Fibroblast of skin of back (primary cell): ENCODE results near the gene POU2AF1. TPM values are rescaled to one million over a fixed set of nuclear protein-coding genes. Genes with fewer than 3 reads are reported as not detected.

ENCODE experiments used
- DNase-seq: peaks from one replicate; pipeline ENCODE4 v3.0.0-alpha.2; 2013
- polyA plus RNA-seq, 2 experiments: library from polyadenylated mRNA; unstranded; fragments of 120-200 nt; gene quantifications; one replicate each; pipeline ENCODE4 v1.2.1, GENCODE V29; 2013; ENCODE audit not compliant: insufficient read length in 2 of 2

POU2AF1 gene
- polyA plus RNA-seq (2013, experiment 1 of 2; ENCODE audit: insufficient read length), result not detected
- not detected for polyA plus RNA-seq (2013, experiment 2 of 2; ENCODE audit: insufficient read length)

DNA sequence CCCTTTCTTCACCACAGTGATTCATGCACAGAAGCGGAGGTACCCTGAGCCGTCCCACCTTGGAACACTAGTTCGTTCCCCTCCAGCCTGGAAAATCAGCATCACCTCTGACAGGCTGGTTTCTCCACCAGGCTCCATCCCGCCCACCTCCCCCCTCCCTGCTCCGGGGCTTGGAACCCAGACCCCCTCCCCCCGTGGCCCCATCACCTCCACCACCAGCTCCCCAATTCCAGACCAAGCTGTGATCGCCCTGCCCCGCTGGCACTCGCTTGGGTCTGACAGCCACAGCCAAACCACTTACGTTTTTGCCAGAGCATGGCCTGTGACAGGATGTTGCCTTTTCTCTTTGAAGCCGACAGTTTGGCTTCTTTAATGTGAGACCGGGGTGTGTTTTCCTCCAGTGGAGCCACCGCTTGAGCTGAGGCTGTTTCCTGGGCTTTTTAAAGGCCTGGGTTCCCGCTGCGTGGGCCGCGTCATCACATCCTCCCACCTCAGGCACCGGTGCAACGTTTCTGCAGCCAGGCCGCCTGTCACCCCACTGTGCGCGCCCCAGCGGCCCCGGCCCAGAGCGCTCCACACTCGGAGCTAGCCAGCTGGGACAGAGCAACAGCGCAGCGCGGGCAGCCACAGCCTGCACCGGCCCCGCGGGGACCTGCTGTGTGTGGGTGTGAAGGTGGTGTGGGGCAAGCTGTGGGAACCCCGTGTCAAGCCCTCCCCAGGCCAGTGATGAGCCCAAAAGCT, at the start of gene POU2AF1:
Gene POU2AF1, minus strand, starts transcription at position 415 of the 741 bp plus-strand sequence. Its CDS starts 98 bp downstream, at position 317.
- peak; percentile 12 for DNase-seq

GRCh38 chr11:111428113-111428876, 49.2 kb upstream of the POU2AF1 start:
- no peak for DNase-seq

DNA sequence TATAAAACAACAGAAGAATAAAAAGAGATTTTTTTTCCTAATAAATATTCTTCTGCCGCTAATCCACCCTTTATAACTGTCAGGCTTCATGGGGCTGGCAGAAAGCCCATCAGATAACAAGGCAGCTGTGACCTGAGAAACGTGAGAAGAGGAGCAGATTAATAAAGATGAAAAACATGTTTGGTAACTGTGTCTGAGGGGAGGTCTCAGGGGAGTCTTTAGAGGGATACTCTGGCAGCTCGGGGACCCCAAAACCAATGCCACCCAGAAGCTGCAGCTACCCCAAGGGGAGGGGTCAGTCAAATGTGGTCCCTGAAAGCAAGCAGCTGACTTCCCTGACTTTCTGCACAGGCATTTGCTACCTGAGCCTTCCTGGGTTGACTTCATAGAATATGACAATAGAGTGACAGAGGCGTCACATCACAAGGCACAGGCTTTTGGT, 48.4 kb upstream of the POU2AF1 start:
- DNase-seq, result peak; percentile 13

GRCh38 chr11:111426617-111427016, 47.5 kb upstream of the POU2AF1 start:
- DNase-seq, result no peak

GRCh38 chr11:111423250-111423615, 44.2 kb upstream of the POU2AF1 start:
- DNase-seq, result no peak

- DNase-seq, result no peak
Observed at GRCh38 chr11:111422494-111423249, 43.6 kb upstream of the POU2AF1 start.

- DNase-seq, result no peak
Observed at GRCh38 chr11:111421251-111421650, 42.2 kb upstream of the POU2AF1 start.

DNA sequence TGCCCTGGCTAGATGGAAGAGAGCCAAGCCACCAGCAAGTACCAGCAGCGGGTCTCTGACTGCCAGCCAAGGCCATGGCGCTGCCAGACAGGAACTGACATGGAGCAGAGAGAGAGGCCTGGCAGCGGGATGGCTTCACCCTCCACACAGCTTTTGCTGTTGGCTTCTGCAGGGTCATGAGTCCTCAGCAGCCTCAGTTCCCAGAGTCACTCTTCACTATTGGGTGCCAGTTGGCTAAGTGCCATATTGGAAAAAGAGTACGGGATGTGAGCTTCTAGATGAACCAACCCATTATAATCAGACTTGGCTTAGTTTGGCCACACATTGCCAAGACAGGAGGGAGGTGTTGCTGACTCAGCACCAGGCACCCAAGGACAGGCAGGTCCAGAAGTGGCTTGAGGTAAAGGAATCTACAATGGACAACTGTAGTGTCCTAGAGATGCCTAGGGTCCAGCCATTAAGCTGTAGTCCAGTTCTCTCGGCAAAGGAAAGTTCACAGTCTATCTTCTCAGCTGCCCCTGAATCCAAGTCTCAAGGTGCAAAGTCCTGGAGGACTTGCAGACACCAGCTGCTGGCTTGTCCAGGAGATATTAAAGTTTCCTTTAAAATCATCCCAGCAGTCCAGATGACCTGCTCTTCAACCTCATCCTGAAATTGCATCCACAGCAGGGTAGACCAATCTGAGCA, 40.7 kb upstream of the POU2AF1 start:
- DNase-seq, result no peak

DNA sequence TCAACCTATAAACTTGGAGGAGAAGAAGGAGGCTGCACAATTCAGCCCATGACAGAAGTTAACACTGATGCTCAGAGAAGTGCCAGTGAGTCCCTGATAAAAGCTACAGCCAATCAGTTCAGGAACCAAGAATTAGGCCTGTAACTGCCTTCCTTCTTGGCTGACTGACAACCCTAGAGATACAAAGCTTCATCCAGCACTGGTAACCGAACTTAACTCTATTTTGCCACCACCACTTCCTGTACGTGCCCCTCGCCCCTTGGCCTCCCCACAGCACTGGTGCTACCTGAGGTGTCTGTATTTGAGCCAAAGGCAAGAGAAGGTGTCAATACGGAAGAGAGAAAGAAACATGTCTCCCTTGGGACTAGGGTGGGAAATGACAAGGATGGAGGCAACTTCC, 40.1 kb upstream of the POU2AF1 start:
- no peak for DNase-seq

- no peak for DNase-seq
Observed at GRCh38 chr11:111418436-111418787, 39.3 kb upstream of the POU2AF1 start.

DNA sequence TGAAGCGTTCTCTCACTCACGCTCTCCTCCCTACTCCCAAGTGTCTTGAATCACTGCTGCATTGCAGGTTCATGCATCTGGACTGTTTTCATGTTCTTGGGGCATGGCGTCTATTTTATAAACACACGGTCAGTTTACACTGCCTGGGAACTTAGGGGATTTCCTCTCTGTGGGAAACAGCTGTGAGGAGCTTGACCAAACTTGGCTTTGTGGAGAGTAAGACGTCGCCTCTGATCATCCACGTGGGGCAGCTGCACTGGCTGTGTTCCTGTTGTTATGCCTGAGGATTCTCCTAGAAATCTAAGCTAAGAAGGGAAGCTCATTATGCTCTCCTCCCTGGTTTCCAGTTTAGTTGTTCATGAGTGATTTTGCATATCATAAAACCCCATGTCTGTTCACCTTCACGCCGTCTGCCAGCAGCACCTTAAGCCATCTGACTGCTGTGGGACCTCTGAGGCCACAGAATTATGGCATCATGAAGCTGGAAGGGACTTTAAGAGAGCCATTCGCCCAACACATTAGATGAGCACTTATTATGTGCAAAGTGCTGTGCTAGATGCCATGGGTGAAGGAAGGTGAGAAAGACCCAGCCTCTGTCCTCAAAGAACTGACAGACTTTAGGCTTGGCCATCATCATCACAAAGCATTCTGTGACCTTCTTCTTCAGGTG, 38.8 kb upstream of the POU2AF1 start:
- DNase-seq, result no peak

DNA sequence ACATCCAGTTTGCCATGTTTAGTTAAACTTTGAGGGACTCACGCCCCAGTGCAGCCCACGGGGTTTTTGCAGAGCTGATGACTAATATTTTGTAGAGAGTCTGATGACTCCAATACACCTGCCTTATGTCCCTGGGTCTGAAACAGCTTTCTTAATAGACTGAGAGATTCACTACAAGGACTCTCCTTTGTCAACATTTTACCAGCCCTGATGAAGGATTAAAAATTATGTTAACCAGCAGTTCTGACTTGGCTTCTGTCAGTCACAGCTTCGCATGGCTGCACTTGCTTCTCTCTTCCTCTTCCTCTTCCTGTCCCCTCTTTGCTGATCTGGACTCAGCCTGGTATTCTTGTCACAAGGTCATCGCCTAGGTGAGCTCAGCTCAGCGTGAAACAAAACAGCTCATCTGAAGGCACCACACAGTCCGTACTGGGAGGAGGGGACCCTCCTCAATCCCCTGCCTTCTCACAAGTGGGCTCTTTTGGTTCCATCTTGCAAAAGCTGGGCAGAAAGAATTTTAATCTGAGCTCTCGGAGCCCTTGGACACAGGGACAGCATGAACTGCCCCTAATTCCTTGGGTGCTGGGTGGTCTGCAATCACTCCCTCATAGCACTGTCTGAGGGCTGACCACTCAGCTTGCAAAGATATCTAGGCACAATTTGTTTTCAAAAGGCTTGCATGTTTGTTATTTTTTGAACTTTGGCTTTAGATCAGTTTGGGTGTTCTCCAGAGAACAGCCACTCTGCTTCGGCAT, 38.1 kb upstream of the POU2AF1 start:
- DNase-seq, result no peak

DNA sequence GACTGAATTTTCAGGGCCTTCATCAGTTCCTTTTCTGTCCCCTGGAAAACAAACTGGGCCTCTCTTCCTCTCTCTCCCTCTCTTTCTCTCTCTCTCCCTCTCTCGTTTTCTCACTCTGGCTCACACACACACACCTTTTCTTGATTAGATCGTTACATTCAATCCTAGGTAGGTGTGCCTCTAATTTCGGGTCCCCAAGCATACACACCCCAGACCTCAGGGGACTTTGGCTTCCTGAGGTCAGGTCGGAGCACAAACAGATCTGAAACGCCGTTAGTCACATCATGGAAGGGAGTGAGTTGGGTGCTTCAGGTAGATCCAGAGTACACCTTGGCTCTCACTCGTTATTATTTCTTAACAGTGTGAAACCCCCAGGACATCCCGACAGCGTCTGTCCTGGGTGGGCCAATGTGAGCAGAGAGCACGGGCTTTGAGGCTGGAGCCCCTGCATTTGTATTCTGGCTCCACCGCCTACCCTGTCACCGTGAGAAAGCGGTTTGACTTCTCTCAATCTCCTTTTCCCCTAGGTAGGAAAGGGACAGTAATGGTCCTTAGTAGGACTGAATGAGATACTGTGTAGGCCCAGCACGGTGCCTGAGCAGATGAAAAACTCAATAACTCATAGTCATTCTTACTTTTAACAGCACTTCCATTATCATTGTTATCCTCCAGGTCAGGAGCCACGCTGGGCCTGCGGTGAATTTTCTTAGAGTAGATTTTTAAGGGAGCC, 37.3 kb upstream of the POU2AF1 start:
- DNase-seq, result no peak

DNA sequence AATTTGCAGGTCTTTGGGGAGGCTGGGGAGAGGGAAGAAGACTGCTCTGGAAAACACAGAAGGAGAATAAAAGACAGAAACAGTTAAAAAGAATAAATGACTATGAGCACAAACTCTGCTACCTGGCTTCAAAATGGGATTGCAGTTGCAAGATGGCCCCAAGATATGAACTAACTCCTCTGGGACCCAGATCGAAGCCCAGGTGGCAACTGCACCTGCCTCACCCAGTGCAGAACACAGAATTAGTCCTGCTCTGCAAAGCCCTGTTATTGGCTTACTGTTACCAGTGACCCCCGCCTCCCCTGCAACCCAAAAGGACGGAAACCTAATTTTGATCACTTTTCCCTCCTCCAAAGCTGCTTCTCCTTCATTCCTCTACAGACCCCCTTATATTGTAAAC, 35.9 kb upstream of the POU2AF1 start:
- DNase-seq, result no peak

DNA sequence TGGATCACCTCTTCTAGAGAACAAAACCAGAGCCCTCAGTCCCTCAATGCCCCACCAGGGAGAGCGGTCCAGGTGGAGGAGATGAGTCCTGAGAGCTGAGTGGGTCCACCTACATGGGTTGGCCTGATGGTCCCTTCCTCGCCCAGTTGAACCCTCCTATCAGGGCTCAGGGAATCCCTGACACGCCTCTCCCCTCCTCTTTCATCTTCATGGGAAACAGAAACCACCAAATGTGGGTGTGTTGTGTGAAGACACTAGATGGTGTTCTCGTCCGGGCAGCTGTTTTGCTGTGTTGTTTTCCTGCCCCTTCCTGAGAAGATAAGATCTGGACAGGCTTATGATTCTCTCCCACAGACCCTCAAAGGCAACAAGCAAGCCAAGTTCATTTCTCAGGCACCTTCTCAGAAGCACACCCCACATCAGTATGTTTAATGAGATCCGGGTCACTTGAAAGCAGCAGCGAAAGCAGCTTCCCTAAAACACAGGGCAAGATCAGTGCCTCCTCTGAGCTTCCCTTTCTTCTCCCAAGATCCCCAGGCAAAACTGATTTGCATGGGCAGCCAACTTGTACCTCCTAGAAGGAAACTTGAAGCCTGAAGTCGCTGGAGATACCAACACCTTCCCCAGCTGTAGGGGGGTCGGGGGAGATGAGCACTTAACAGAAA, 35.3 kb upstream of the POU2AF1 start:
- DNase-seq, result no peak

DNA sequence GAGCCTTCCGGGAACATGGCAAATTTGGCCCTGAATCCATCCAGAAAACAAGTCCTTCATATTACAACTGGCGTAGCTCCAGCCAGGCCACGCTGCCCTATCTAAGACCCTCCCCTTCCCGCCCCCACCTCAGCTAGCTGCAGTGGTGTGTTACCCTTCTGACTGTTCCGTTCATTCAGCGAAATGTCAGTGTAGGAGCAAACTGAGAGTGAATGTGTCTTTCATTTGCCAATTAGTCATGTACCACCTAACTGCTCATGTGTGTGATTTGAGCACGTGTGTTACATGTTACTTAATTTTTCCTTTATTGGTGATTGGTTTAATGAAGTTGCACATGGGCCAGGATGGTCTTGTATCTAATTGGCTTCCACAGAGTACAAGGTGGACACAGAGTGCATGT, 34.8 kb upstream of the POU2AF1 start:
- no peak for DNase-seq

- DNase-seq, result no peak
Observed at GRCh38 chr11:111412293-111412692, 33.2 kb upstream of the POU2AF1 start.

DNA sequence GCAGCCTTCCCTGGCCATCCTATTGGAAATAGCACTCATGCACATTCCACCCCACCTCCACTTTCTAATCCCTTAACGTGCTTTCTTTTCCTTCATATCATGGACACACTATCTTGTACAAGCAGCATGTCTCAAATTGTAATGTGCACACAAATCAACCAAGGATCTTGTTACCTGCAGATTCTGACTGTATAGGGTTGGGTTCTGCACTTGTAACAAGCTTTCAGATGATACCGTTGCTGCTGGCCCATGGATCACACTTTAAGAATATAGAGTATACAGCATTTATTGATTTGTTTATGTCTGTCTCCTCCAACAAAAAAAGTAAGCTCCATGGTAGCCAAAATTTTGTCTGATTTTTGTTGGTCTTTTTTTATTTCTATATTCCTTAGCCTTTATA, 32.4 kb upstream of the POU2AF1 start:
- no peak for DNase-seq

DNA sequence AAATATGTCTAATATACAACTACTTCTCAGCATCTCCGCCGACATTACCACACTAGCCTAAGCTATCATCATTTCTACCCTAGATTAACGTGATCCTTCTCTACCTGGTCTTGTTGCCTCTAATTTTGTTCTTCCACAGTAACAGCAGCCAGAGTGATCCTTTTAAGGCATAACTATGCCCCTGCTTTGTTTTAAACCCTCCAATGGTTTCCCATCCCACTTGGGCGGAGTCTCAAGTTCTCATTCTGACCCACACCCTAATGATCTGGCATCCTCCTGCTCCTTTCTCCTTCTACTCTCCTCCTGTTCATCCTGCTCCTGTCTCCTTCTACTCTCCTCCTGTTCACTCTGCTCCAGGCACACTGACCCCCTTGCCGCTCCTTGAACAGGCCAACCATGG, 31.9 kb upstream of the POU2AF1 start:
- no peak for DNase-seq

DNA sequence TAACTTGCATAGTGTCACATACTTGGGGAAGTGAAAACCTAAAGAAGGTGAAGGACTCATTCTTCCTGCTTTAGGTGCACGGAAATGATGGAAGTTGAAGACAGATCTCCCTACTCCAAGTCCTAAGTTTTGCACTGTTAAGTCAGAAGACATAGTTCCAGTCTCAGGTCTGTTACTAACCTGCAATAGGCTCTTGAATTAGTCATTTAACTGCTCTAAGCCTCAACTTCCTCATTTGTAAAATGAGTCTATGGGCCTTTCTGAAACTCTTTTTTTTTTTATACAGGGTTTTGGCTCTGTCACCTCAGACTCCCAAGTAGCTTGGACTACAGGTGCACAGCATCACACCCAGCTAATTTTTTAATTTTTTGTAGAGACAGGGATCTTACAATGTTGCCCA, 30.8 kb upstream of the POU2AF1 start:
- DNase-seq, result no peak
